Right cardiac atrium (tissue), 5 donors: ENCODE measurements around the gene MAP3K2. TPM values are rescaled to one million over a fixed set of nuclear protein-coding genes. Genes with fewer than 3 reads are reported as not detected.

Source experiments
- ATAC-seq, 2 donors: fragments of 200-7000 bp; cut with Tn5 transposase; one replicate each; pipeline versions ENCODE4 v1.8.0 to v1.9.1; 2020; ENCODE audit warnings: moderate library complexity in 2 of 2, mild to moderate bottlenecking in 1 of 2
- DNase-seq, 3 donors: peaks; one replicate each; pipeline ENCODE4 v3.0.0-alpha.2; 2020
- H3K27ac ChIP-seq: one replicate; pipeline ENCODE4 v1.5.1; 2013; ENCODE audit warnings: mild to moderate bottlenecking, low read length, control low read depth, moderate library complexity
- H3K27me3 ChIP-seq: one replicate; pipeline ENCODE4 v1.6.1; 2013; ENCODE audit not compliant: control insufficient read depth, insufficient read depth
- H3K4me1 ChIP-seq: one replicate; pipeline ENCODE4 v1.6.1; 2013; ENCODE audit warnings: low read length; ENCODE audit not compliant: control insufficient read depth, insufficient read depth
- H3K4me3 ChIP-seq: one replicate; pipeline ENCODE4 v1.5.1; 2013; ENCODE audit warnings: low read length, control low read depth
- H3K9me3 ChIP-seq: one replicate; pipeline ENCODE4 v1.6.1; 2013; ENCODE audit warnings: low read length; ENCODE audit not compliant: control insufficient read depth
- WGBS: extraction: QIAGEN DNeasy Blood & Tissue Kit; methylation state at CpG from one replicate; pipeline ENCODE4 v1.1.7; 2013; 5-methylcytosine and 5-hydroxymethylcytosine counted together
- intact Hi-C, 4 donors: fragments of 100-400 bp; cut with DNase I; formaldehyde crosslinking; loops; one replicate each; pipeline versions ENCODE4 v1.11.0 to v1.14.0; 2022 to 2023
- polyA plus RNA-seq: library from polyadenylated mRNA; stranded (reverse); fragments of 200-250 nt; gene quantifications from one replicate; pipeline ENCODE4 v1.2.3, GENCODE V29; 2013
- total RNA-seq, 4 donors: library from RNA; stranded (reverse); fragmentation: NEBNext Ultra II Directional; extraction: Animal tissue kit (Norgen Biotek cat#: 25700); gene quantifications; one replicate each; pipeline ENCODE4 v1.2.1, GENCODE V29; 2021
- donor health status: healthy with polysubstance abuse.
- donor health status: DM: no; HTN: yes; CAD: no.
- donor health status: DM: no; HTN: no; CAD: no.
- donor health status: DM: no; HTN: yes; CAD: no; lungs with severe emphysema.
- donor health status: DM: yes; HTN: yes; CAD: no.

MAP3K2 gene
- total and polyA plus RNA-seq, 5 donors = 4.3 to 34.3 (median 30.7) TPM

- Histone ChIP-seq H3K27ac (no peak overlapping the region), H3K4me1 (no peaks in the 10 kb centered on the region), H3K9me3 (no peaks in the 10 kb centered on the region), H3K4me3 (no peak overlapping the region), H3K27me3 (no peaks in the 10 kb centered on the region)
- intact Hi-C loops = no loop called here
- WGBS = 96% methylated on average over 2 of the region's 2 CpGs
- ATAC-seq (no peak), DNase-seq (no peak)
These were observed 110.7 kb downstream of the MAP3K2 start for GRCh38 chr2:127277028-127277427.

GRCh38 chr2:127275789-127276188 lies 112.0 kb downstream of the MAP3K2 start:
- no peak overlapping the region for H3K4me3 ChIP-seq
- H3K27me3 ChIP-seq = no peaks in the 10 kb centered on the region
- no peaks in the 10 kb centered on the region for H3K9me3 ChIP-seq
- intact Hi-C loops = no loop called here
- WGBS = 88% methylated on average over 9 of the region's 9 CpGs
- H3K27ac ChIP-seq = no peak overlapping the region
- ATAC-seq (no peak), DNase-seq (no peak)
- no peaks in the 10 kb centered on the region for H3K4me1 ChIP-seq

GRCh38 chr2:127275356-127275755 lies 112.4 kb downstream of the MAP3K2 start:
- intact Hi-C loops = no loop called here
- ATAC-seq = no peak
- WGBS = 90% methylated on average over 3 of the region's 3 CpGs

GRCh38 chr2:127270663-127271062 lies 117.1 kb downstream of the MAP3K2 start:
- WGBS = 98% methylated on average over 5 of the region's 5 CpGs
- Histone ChIP-seq H3K4me3 (no peak overlapping the region), H3K27ac (no peak overlapping the region), H3K27me3 (no peaks in the 10 kb centered on the region), H3K4me1 (no peaks in the 10 kb centered on the region), H3K9me3 (no peaks in the 10 kb centered on the region)
- intact Hi-C loops = no loop called here
- no peak for ATAC-seq
- DNase-seq = no peak

More at GRCh38 chr2:127275356-127275755, 112.4 kb downstream of the MAP3K2 start:
- Histone ChIP-seq H3K4me1 (no peaks in the 10 kb centered on the region), H3K9me3 (no peaks in the 10 kb centered on the region), H3K27me3 (no peaks in the 10 kb centered on the region), H3K27ac (no peak overlapping the region), H3K4me3 (no peak overlapping the region)
- DNase-seq = no peak

- no peaks in the 10 kb centered on the region for H3K4me1 ChIP-seq
- no peak for DNase-seq
- no peak for ATAC-seq
- intact Hi-C loops = no loop called here
- no peaks in the 10 kb centered on the region for H3K27me3 ChIP-seq
- WGBS = 80% methylated on average over 8 of the region's 8 CpGs
- H3K27ac ChIP-seq = no peak overlapping the region
- H3K9me3 ChIP-seq = no peaks in the 10 kb centered on the region
- H3K4me3 ChIP-seq = no peak overlapping the region
These were observed 125.9 kb downstream of the MAP3K2 start for GRCh38 chr2:127261804-127262406.

GRCh38 chr2:127259355-127259754 lies 128.4 kb downstream of the MAP3K2 start:
- H3K27me3 ChIP-seq = no peaks in the 10 kb centered on the region
- DNase-seq (no peak), ATAC-seq (no peak)
- WGBS = 96% methylated on average over 5 of the region's 5 CpGs
- no peak overlapping the region for H3K4me3 ChIP-seq
- no peak overlapping the region for H3K27ac ChIP-seq
- H3K4me1 ChIP-seq = no peaks in the 10 kb centered on the region
- H3K9me3 ChIP-seq = no peaks in the 10 kb centered on the region
- intact Hi-C loops = no loop called here

- ATAC-seq = no peak
- intact Hi-C loops = no loop called here
These were observed 130.9 kb downstream of the MAP3K2 start for GRCh38 chr2:127256866-127257265.

GRCh38 chr2:127256381-127256780 lies 131.4 kb downstream of the MAP3K2 start:
- Histone ChIP-seq H3K4me3 (no peak overlapping the region), H3K4me1 (no peaks in the 10 kb centered on the region), H3K27ac (no peak overlapping the region), H3K9me3 (no peaks in the 10 kb centered on the region), H3K27me3 (no peaks in the 10 kb centered on the region)
- no peak for DNase-seq
- 83% methylated on average over 3 of the region's 3 CpGs for WGBS
- intact Hi-C loops = no loop called here
- ATAC-seq = no peak

More at GRCh38 chr2:127256866-127257265, 130.9 kb downstream of the MAP3K2 start:
- H3K27ac ChIP-seq = no peak overlapping the region
- no peaks in the 10 kb centered on the region for H3K4me1 ChIP-seq
- WGBS = 71% methylated on average over 8 of the region's 8 CpGs
- no peak for DNase-seq
- H3K4me3 ChIP-seq = no peak overlapping the region
- no peaks in the 10 kb centered on the region for H3K9me3 ChIP-seq
- no peaks in the 10 kb centered on the region for H3K27me3 ChIP-seq

GRCh38 chr2:127255721-127256120 lies 132.1 kb downstream of the MAP3K2 start:
- Histone ChIP-seq H3K4me3 (no peak overlapping the region), H3K9me3 (no peaks in the 10 kb centered on the region), H3K4me1 (no peaks in the 10 kb centered on the region), H3K27ac (no peak overlapping the region), H3K27me3 (no peaks in the 10 kb centered on the region)
- DNase-seq (no peak), ATAC-seq (no peak)
- intact Hi-C loops = no loop called here
- 95% methylated on average over 6 of the region's 6 CpGs for WGBS

GRCh38 chr2:127255146-127255545 lies 132.6 kb downstream of the MAP3K2 start:
- peak; percentile 34 to 43 for ATAC-seq
- H3K4me1 ChIP-seq = no peaks in the 10 kb centered on the region
- DNase-seq = no peak
- H3K9me3 ChIP-seq = no peaks in the 10 kb centered on the region
- no peak overlapping the region for H3K27ac ChIP-seq
- WGBS = 56% methylated on average over 2 of the region's 2 CpGs
- intact Hi-C loops = no loop called here
- no peaks in the 10 kb centered on the region for H3K27me3 ChIP-seq
- no peak overlapping the region for H3K4me3 ChIP-seq

GRCh38 chr2:127254386-127254981 lies 133.3 kb downstream of the MAP3K2 start:
- intact Hi-C loops = no loop called here
- no peak for ATAC-seq
- WGBS = 75% methylated on average over 7 of the region's 7 CpGs
- Histone ChIP-seq H3K4me1 (no peaks in the 10 kb centered on the region), H3K9me3 (no peaks in the 10 kb centered on the region), H3K27me3 (no peaks in the 10 kb centered on the region), H3K4me3 (no peak overlapping the region), H3K27ac (no peak overlapping the region)
- DNase-seq = no peak
